ENCODE measurements around the gene TMPRSS13. TPM values are rescaled to one million over a fixed set of nuclear protein-coding genes. Genes with fewer than 3 reads are reported as not detected.

Gene TMPRSS13
- total and polyA plus RNA-seq, 9 of the 15 experiments (the other 6 are each of a cell fraction or from before 2014, with no cell fraction given), result 0.11 to 0.29 (median 0.15) TPM

DNA sequence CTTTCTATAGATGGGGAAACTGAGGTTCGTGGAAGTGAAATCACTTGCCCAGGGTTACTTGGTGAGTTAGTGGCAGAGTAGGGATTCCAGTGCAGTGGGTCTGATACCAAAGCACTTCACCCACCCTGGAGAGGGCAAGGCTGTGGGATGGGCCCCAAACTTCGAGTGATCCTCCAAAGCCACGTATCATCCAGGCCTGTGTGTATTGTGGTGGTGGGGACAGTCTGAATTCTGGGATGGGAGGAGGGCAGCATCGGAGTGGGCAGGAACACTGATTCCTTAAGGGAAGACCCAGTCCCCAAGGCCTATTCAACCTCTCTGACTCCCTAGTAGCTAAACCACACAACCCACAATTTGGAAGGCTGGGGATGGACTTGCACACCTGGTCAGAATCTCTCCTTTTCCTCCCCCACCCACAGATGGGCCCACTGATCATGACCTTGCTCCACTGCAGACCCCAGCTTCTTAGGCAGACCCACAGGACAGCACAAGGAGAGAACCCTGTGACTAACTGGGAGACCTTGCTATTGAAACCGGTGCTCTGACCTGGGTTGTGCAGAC, 11.5 kb downstream of the TMPRSS13 start:
- Histone ChIP-seq H3K79me2 (ENCODE audit: control insufficient read depth, insufficient read depth, low read length) (no peaks in the 10 kb centered on the region), H3K27me3 (ENCODE audit: control insufficient read depth in 2 of 2, insufficient read depth in 2 of 2, low read length in 2 of 2) (peaks cover 22 to 75% of the 10 kb centered on the region in 2 experiments; a peak in 3 of 5 replicates), H3K4me3 (no peak overlapping the region), H3K9me3 (replicated peaks; ENCODE audit: control insufficient read depth, insufficient read depth, low read depth, low read length) (no peaks in the 10 kb centered on the region), H2AFZ (ENCODE audit: low read depth, low read length) (no peak overlapping the region), H3K9ac (ENCODE audit: insufficient read depth in 1 of 2, low read depth in 2 of 2, low read length in 2 of 2) (no peak overlapping the region), H3K9me1 (ENCODE audit: control insufficient read depth, insufficient read depth, low read length) (no peaks in the 10 kb centered on the region), H4K20me1 (replicated peaks; ENCODE audit: control insufficient read depth, insufficient read depth, low read length) (0 out of 2 replicates have a peak, but pooled peaks cover 6% of the 10 kb centered on the region), H3K4me2 (ENCODE audit: insufficient read depth, low read length) (no peak overlapping the region), H3K27ac (ENCODE audit: extremely low read depth, low read depth, low read length) (no peak overlapping the region), H3K4me1 (replicated peaks in 1 of 2; ENCODE audit: control insufficient read depth in 2 of 2, insufficient read depth in 2 of 2, low read length in 2 of 2) (peaks cover 0 to 6% of the 10 kb centered on the region in 2 experiments; a peak in 1 of 5 replicates), H3K36me3 (ENCODE audit: control insufficient read depth, insufficient read depth, low read length) (no peaks in the 10 kb centered on the region)
- CTCF ChIA-PET (ENCODE audit: low intra/inter-chr PET ratio), result no interaction called here
- FAIRE-seq (no peak), ATAC-seq (no peak), DNase-seq (ENCODE audit: extremely low read depth in 1 of 4, low spot score in 3 of 4) (no peak)
- in situ Hi-C loops (cut with MboI), result no loop called here
- 0% methylated on average over 5 of the region's 5 CpGs for WGBS (ENCODE audit: insufficient coverage, low coverage, missing lambda C conversion rate)
- POLR2A ChIA-PET, result interaction anchor here (0.5 to 1.4 kb wide), 3 partner anchors 10 to 161 kb away, joined by 3 to 5 read pairs (median 3); no protein-coding TSS in a partner anchor
- BruUV-seq (replicated peaks), result no TSS peak
- intact Hi-C loops (cut with micrococcal nuclease), result no loop called here
- TF ChIP-seq HMGN3 (IDR thresholded peaks at IDR 0.05; ENCODE audit: borderline replicate concordance, extremely low read depth, insufficient read length, low read depth, low read length) (no peak), ZNF384 (IDR thresholded peaks at IDR 0.05; ENCODE audit: low read depth, low read length) (no peak), CCAR2 (IDR thresholded peaks at IDR 0.05; ENCODE audit: low read depth, low read length) (no peak), ZNF436 (CRISPR knock-in tag; IDR thresholded peaks at IDR 0.05) (no peak), PPARD (CRISPR knock-in tag; IDR thresholded peaks at IDR 0.05) (no peak), MCM5 (IDR thresholded peaks at IDR 0.05; ENCODE audit: low read depth) (no peak), FOXM1 (IDR thresholded peaks at IDR 0.05; ENCODE audit: low read depth) (no peak), FOXM1 (CRISPR knock-in tag; IDR thresholded peaks at IDR 0.05; ENCODE audit: low read depth) (no peak), CREM (IDR thresholded peaks at IDR 0.05; ENCODE audit: low read depth) (no peak), ZNF253 (CRISPR knock-in tag; conservative IDR thresholded peaks at IDR 0.05) (no peak), CREB3 (tag; conservative IDR thresholded peaks at IDR 0.05; ENCODE audit: low read depth) (no peak), CTCFL (IDR thresholded peaks at IDR 0.05; ENCODE audit: borderline replicate concordance, insufficient read depth, low read depth, low read length, poor library complexity, severe bottlenecking) (no peak), CREB5 (CRISPR knock-in tag; IDR thresholded peaks at IDR 0.05) (no peak)
- TF ChIP-seq, protein P1, sequence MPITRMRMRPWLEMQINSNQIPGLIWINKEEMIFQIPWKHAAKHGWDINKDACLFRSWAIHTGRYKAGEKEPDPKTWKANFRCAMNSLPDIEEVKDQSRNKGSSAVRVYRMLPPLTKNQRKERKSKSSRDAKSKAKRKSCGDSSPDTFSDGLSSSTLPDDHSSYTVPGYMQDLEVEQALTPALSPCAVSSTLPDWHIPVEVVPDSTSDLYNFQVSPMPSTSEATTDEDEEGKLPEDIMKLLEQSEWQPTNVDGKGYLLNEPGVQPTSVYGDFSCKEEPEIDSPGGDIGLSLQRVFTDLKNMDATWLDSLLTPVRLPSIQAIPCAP (CRISPR knock-in tag; IDR thresholded peaks at IDR 0.05; ENCODE audit: borderline replicate concordance), result no peak
- TF ChIP-seq, protein P2, sequence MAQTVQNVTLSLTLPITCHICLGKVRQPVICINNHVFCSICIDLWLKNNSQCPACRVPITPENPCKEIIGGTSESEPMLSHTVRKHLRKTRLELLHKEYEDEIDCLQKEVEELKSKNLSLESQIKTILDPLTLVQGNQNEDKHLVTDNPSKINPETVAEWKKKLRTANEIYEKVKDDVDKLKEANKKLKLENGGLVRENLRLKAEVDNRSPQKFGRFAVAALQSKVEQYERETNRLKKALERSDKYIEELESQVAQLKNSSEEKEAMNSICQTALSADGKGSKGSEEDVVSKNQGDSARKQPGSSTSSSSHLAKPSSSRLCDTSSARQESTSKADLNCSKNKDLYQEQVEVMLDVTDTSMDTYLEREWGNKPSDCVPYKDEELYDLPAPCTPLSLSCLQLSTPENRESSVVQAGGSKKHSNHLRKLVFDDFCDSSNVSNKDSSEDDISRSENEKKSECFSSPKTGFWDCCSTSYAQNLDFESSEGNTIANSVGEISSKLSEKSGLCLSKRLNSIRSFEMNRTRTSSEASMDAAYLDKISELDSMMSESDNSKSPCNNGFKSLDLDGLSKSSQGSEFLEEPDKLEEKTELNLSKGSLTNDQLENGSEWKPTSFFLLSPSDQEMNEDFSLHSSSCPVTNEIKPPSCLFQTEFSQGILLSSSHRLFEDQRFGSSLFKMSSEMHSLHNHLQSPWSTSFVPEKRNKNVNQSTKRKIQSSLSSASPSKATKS (CRISPR knock-in tag; IDR thresholded peaks at IDR 0.05), result no peak

Measured in K562 (cell line).